GM18858 (cell line): ENCODE results near the gene OR2W1.

Source experiments
- ATAC-seq: cut with Tn5 transposase; IDR thresholded peaks from one replicate; pipeline ENCODE4 v1.9.1; 2021; ENCODE audit not compliant: unreplicated experiment

The OR2W1 gene, protein sequence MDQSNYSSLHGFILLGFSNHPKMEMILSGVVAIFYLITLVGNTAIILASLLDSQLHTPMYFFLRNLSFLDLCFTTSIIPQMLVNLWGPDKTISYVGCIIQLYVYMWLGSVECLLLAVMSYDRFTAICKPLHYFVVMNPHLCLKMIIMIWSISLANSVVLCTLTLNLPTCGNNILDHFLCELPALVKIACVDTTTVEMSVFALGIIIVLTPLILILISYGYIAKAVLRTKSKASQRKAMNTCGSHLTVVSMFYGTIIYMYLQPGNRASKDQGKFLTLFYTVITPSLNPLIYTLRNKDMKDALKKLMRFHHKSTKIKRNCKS

DNA sequence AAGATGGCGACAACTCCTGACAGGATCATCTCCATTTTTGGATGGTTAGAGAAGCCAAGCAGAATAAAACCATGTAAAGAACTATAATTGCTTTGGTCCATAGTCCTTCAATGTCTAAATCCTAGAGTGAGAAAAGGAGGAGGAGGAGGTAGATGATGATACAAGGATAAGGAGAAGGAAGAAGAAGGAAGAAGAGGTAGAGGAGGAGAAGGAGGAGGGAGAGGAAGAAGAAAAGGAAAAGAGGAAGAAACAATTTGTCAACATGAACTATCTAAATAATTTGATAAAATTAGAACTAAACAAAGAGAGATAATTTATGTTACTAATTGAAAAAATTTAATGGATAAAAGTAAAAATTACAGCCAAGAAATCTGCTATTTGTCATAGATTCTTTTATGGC lies at the start of gene OR2W1:
Gene OR2W1 (minus strand): TSS at position 101 of the 400 bp plus-strand sequence. CDS start 0 bp downstream, at position 101.
- ATAC-seq: no peak

DNA sequence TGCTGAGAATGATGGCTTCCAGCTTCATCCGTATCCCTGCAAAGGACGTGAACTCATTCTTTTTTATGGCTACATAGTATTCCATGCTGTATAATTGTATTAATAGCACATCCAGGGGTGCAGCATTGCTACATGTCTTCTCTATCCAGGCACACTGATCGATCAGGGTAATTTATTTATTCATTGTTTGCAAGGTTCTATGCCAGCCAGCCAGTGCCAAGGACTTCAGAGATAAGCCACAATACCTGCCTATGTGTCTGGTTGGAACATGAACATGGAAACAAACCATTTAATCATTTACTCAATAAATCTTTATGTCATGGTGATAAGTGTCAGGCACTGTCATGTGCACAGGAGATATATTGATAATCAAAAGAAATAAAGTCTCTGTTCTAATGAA lies 48.0 kb upstream of the OR2W1 start:
- no peak for ATAC-seq

DNA sequence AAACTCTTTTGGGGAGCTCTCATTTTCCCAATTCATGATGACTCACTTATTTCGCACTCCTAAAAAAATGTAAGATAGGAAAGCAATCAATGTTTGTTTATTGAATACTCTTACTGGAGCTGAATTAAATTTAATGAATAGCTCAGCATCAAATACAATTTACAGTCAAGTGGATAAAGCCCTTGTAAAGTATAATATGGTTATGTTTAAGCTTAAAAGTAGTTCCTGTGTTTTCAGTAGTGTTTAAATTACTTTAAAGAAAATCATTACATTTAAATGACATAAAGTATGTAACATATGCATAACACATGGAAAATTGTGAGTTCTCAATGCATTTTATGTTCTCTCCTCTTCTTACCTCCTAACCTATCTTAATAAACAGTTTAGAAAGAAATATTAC lies 42.2 kb upstream of the OR2W1 start, which contains the start of gene OR2B3:
Gene OR2B3 (minus strand): TSS at position 101 of the 400 bp plus-strand sequence. CDS start 65 bp downstream, at position 36.
- no peak for ATAC-seq

DNA sequence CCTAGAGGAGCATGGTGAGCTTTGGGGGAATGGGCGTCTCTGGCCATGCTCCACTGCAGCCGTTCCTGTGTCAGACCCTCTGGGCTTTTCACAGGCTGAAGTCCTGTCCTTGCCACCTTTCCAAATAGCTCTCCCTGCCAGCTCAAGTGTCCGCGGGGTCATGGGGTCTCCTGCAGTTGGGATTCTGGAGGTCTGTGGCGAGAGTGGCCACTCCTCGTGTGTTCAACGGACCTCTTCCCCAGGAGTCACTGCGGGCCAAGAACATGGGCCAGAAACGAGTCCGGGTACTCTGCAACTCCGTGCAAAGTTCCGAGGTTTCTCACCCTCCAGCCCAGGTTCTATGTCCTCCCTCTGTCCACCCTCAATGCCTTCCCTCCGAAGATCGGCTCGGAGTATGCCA lies 37.5 kb upstream of the OR2W1 start:
- no peak for ATAC-seq

DNA sequence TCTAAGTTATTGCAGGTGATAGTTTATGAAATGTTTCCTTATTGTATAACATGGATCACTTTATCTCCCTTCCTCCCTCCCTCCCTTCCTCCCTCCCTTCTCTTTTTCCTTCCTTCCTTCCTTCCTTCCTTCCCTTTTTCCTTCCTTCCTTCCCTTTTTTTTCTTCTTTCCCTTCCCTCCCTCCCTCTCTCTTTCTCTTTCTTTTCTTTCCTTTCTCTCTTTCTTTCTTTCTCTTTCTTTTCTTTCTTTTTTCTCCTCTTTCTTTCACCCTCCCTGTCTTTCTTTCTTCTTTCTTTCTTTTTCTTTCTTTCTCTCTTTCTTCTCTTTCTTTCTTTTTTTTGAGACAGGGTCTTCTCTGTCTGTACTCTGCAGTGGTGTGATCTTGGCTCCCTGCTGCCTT lies 36.3 kb upstream of the OR2W1 start:
- ATAC-seq: no peak

DNA sequence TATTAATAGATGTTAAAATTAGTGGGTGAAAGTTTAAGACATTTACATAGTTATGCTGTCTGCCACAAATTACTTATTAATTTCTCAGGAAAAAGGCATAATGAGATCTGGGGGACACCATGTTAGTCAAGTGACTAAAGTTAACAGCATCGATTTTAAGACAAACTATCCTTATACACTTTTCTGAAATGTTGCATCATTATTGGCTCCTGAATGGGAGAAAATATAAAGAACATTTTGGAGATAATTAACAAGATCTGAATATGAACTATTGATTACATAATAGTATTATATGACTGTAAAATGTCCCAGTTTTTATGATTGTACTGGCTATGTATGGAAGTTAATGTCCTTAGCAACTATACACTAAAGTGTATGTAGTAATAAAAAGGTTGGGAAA lies 34.2 kb upstream of the OR2W1 start:
- ATAC-seq: no peak

DNA sequence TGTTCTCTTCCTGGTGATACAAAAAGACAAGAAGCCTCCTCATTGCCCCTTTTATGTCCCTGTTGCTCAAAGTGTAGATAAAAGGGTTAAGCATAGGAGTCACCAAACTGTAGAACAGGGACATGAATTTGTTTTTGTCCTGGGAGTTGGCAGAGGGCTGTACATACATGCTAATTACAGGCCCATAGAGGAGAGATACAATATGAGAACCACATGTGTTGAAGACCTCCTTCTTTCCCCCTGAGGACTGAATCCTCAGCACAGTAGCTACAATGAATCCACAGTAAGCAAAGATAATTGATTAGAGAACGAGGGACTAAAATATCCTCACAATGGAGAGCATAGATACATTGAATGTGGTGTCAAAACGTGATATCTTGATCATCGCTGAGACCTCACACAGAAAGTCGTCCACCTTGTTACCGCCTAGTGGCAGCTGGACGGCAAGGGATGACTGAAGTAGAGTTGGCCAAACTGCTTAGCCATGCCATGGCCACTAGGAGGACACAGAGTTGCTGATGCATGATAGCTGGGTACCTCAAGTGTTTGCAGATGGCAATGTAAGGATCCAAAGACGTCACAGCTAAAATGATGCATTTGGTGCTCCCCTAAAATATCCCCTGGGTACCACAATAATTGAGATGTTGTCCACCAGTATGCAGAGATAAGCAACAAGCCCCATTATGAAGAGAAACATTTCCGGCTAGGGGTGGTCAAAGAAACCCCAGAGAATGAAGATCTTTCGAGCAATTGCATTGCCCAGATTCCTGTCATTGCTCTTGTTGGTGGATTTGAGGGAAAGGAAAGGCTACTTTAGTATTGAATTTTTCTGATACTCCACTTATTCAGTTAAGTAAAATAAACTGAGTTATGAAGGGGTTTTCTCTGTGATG lies 27.1 kb upstream of the OR2W1 start:
- no peak for ATAC-seq

DNA sequence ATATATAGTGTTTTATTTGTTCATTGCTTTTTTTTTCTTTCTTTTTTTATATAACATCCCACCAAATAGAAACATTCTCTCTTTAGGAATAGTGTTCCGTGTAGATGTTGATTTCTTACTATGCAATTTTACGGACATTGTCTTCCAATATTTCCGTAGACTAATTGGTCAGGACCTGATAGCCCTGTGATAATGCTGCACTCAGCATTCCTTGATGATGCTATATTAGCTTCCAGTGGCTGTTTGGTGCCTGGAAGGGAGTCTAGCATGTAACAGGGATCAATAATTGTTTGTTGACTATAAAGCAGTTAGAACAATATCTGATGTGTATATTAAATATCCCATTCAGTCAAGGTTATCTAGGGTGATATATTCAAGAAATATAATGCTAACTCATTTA lies 6.7 kb upstream of the OR2W1 start:
- no peak for ATAC-seq

DNA sequence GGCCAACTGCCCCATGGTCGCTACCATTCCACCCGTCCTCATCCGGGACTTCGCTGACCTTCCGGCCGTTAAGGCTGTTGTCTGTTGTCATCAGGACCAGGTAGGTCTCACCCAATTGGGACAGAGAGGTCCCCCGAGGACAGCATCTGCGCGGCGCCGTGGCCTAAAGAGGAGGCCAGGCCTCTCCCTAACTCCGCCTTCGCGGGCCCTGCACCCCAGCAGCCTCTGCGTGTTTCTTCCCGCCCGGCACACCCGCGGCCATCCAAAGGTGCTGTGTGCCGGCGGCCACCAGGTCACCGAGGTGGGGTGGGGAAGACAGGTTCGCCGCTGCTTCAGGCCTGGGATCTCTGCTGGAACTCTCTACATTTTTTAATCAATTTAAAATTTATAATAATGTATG lies 9.0 kb downstream of the OR2W1 start:
- ATAC-seq: no peak

DNA sequence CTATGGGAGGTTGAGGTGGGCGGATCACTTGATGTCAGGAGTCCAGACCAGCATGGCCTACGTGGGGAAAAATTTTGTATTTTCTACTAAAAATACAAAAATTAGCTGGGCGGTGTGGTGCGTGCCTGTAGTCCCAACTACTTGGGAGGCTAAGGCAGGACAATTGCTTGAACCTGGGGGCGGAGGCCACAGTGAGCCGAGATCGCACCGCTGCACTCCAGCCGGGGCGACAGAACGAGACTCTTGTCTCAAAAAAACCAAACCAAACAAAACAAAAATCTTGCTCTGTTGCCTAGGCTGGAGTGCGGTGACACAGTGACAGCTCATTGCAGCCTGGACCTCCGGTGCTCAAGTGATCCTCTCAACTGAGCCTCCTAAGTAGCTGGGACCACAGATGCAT lies 16.2 kb downstream of the OR2W1 start:
- ATAC-seq: no peak

DNA sequence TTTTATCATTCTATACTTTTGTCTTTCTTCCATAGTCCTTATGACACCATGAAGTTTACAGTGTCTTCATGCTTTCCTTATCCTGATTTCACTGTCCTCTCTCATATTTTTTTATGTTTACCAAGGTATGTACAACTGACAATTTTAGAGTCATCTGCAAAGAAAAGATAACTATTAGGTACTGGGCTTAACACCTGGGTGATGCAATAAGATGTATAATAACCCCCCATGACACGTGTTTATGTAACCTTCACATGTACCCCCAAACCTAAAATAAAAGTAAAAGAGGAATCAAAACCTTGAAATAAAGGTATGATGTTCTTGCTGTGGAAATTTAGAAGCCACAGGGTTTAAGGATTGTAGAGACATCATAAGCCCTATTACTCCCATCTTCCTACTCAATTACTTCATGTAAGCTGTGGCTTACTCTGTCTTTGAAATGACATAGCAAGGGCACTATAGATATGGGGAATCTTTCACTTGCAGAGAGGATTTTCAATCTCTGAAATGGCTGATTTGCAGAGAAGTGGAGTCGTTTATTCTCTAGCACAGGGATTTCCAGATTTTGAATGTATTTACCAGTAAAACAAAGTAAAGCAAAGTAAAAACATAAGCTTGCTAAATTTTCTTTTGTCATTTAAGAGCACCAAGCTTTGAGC lies 18.9 kb downstream of the OR2W1 start:
- ATAC-seq: no peak

DNA sequence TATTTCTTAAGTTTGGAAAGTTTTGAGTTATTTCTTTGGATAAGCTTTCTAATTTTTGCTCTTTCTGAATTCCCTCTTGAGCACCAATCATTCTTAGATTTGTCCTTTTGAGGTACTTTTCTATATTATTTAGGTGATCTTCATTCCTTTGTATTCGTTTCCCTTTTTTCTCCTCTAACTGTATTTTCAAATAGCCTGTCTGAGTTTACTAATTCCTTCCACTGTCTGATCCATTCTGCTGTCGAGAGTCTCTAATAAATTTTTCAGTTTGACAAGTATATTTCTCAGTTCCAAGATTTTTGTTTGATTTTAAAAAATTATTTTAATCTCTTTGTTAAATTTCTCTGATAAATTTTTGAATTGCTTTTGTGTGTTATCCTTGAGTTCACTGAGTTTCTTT lies 23.5 kb downstream of the OR2W1 start:
- no peak for ATAC-seq

DNA sequence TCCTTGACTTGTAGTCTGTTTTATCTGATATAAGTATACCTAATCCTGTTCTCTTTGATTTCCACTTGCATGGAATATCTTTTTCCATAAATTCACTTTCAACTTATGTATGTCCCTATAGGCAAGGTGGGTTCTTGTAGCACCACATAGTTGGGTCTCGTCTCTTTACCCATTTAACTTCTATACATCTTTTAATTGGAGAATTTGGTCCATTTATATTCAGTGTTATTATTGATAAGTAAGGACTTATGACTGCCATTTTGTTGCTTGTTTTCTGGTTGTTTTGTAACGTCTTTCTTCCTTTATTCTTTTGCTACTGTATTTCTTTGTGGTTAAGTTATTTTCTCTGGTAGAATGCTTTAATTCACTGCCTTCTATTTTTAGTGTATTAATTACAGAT lies 25.3 kb downstream of the OR2W1 start:
- no peak for ATAC-seq

DNA sequence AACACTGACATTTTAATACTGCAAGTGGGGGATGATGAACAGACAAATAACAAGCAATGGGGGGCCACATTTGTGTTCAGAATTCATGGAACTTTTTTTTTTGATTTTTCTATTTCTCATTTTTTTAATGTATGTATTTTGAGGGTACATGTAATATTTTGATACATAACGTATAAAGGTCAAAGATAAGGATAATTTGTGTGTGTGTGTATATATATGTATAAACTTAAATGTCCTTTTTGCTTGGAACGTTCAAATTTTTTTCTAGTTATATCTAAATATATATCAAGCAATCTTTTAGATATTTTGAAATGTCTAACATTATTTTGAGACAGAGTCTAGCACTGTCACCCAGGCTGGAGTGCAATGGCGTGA lies 27.6 kb downstream of the OR2W1 start:
- no peak for ATAC-seq

DNA sequence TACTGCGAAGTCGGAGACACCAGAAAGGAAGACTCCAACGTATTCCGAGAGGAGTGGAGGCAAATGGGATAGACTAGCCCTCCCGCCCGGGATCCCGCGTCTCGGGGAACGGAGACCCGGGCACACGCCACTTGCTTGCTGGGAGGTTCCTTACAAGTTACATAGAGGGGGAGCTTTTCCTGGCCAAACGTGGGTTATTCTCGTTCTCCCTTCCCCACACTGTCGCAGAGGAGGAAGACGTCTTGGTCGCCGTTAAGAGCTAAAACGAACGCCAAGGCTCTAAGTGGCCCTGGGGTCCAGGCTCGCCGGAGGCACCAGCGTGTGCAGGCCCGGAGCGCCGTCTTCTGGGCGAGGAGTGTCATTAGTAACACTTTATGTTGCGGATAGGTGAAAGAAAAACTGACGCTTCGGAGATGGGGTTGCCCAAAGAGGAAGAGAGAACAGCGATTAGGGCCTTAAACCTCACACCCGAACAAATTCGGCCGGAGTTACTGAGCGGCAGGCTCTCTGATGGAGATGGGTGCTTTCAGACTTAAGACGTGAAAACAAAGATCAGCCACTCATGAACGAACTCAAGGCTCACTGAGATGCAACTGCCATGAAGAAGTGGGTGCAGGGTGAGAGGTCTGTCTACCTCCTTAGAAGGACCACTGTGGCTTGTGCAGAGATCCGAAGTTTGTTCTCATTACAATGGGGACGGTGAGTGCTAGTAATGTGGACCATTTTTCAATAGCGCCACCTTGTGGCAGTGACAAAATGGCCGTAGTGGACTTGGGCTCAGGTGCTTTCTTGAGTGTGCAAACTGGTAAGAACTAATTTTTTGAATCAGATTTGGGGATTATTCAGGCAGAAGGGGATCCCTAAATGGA lies 28.2 kb downstream of the OR2W1 start:
- peak; percentile 65 for ATAC-seq

DNA sequence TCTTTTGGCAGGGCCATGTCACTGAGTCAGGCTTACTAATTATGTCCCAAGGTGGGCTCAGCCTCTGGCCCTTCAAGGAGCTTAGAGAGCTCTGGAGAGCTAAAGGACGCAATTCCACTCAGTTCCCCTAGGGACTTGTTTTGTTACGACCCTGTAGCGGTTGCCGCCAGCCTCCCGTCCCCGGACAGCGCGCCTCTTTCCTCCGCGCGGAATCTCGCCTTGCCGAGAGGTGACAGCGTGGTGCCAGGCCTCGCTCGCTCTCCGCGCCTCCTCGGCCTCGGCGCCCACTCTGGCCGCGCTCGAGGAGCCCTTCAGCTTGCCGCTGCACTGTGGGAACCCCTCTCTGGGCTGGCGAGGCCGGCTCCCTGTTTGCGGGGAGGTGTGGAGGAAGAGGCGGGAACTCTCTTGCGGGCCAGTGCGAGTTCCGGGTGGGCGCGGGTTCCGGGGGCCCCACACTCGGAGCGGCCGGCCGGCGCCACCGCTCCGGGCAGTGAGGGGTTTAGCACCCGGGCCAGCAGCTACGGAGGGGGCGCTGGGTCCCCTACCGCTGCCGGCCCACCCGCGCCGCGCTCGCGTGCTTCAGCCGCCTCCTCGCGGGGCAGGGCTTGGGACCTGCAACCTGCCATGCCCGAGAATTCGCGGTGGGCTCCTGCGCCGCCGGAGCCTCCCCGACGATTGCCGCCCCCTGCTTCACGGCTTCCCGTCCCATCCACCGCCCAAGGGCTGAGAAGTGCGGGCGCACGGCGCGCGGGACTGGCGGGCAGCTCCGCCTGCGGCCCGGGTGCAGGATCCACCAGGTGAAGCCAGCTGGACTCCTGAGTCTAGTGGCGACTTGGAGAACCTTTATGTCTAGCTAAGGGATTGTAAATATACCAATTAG lies 30.0 kb downstream of the OR2W1 start:
- no peak for ATAC-seq

DNA sequence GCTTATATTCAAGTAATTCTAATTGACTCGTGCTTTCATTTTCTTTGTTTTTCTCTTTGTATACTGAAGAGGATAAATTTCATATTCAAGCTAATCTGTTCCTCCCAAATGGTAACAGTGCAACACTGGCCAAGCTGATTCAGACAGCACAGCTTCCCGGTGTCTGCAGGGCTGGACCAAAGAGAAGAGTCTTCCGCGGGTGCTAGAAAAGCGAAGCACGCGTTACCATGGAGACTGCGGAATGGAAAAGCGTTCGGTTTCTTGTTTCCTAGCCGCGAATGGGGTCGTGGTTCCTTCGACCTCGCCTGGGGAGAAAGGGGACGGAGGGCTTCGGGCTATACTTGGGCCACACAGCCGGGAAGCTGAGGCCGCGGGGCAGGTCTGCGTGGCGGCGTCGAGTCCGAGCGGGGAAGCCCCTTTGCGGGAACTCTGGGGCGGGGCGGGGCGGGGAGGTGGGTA lies 33.7 kb downstream of the OR2W1 start:
- ATAC-seq: no peak

DNA sequence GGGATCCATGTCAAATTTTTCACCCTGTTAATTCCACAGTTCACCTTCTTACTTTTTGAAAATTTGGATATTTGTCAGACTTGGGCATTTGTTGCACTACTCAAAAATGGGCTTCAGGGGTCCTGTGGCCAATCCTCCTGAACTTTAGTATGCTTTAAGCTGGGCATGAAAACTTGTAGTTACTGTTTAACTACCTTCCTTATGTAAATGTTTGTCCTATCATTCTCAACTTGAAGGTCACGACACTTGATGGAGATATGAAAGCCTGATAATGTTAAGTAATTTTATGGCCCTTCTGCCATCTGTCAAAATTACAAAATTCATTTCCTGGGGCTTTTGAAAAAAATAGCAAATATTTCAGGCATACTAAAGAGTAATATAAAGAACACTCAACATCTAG lies 35.6 kb downstream of the OR2W1 start:
- ATAC-seq: no peak

DNA sequence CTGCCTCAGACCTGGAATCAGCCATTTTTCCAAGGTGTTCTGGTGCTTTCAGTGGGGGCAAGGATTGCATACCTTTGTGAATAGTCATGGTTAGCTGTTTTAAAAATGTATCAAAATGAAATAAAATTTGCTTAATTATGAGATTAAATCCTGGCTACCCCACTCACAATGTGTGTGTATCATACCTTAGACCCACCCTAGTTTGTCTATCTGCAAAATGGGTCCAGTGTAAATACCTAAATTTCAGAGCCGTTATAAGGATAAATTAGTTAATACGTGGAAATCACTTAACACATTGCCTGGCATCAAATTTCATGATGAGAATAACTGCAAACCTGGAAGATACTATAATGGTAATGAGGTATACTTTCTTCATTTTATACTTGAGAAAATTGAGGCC lies 36.9 kb downstream of the OR2W1 start:
- no peak for ATAC-seq
